HG02623 (cell line): ENCODE measurements around the gene PHB1.

Experiments
- ATAC-seq: cut with Tn5 transposase; IDR thresholded peaks from one replicate; pipeline ENCODE4 v1.9.1; 2021; ENCODE audit warnings: moderate library complexity; ENCODE audit not compliant: unreplicated experiment

Gene PHB1

GRCh38 chr17:49357516-49357915 lies 57.2 kb downstream of the PHB1 start:
- no peak for ATAC-seq

DNA sequence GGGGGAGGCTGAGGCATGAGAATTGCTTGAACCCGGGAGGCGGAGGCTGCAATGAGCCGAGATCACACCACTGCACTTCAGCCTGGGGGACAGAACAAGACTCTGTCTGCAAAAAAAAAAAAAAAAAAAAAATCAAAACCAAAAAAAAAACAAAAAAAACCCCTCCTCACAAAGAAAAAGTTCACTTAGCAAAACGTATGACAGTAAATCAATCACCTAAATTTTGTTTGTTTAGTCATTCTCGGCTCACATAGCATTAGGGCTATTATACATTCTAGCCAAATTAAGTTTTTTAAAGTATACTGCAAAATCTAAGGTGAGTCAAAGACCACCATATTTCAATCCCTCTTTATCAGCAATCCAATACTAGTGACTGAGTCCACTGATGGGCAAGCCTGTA lies 58.4 kb downstream of the PHB1 start:
- ATAC-seq, result no peak
